Ovary (tissue), 9 donors: ENCODE results near the gene SOAT2. TPM values are rescaled to one million over a fixed set of nuclear protein-coding genes. Genes with fewer than 3 reads are reported as not detected.
A peak's percentile ranks its signal among the peaks of the same experiment; 100 is the strongest.

Experiments
- DNase-seq, 5 donors: peaks; one replicate each; pipeline ENCODE4 v3.0.0-alpha.2; 2019 to 2020
- H3K27ac ChIP-seq, 2 donors: fragments of 200-600 bp; one replicate each; pipeline versions ENCODE4 v1.5.1 to v1.8.0; 2019 to 2022
- H3K27me3 ChIP-seq: fragments of 200-600 bp; one replicate; pipeline ENCODE4 v1.8.0; 2022
- H3K36me3 ChIP-seq: fragments of 200-600 bp; sonication (generic); one replicate; pipeline ENCODE4 v1.5.1; 2019
- H3K4me1 ChIP-seq: one replicate; pipeline ENCODE4 v1.8.1; 2013; ENCODE audit warnings: mild to moderate bottlenecking, moderate library complexity; ENCODE audit not compliant: insufficient read depth
- H3K4me3 ChIP-seq: fragments of 200-600 bp; sonication (generic); one replicate; pipeline ENCODE4 v1.5.1; 2017
- H3K9me3 ChIP-seq, 2 donors: fragments of 200-600 bp in 1 of 2; sonication (generic) in 1 of 2; one replicate each; pipeline versions ENCODE4 v1.5.1 to v1.8.1; 2013 to 2019; ENCODE audit warnings: mild to moderate bottlenecking in 1 of 2, moderate library complexity in 1 of 2
- CTCF ChIP-seq, 3 donors: fragments of 450-650 bp in 2 of 3; fragments of 200-600 bp in 1 of 3; IDR thresholded peaks; one replicate each; pipeline versions ENCODE4 v1.5.1 to v1.8.0; 2016 to 2022; ENCODE audit warnings: antibody characterized with exemption in 3 of 3, mild to moderate bottlenecking in 1 of 3
- EP300 ChIP-seq: sonication (generic); formaldehyde crosslinking; IDR thresholded peaks from one replicate; pipeline ENCODE4 v1.6.1; 2017; ENCODE audit warnings: antibody characterized with exemption
- POLR2A ChIP-seq: fragments of 450-650 bp; IDR thresholded peaks from one replicate; pipeline ENCODE4 v1.6.1; 2017; ENCODE audit warnings: antibody characterized with exemption, mild to moderate bottlenecking, moderate library complexity
- WGBS, 3 donors: extraction: QIAGEN DNeasy Blood & Tissue Kit in 1 of 3; methylation state at CpG; one replicate each; pipeline versions ENCODE4 v1.1.5 to v1.1.7; 2013 to 2017; 5-methylcytosine and 5-hydroxymethylcytosine counted together
- intact Hi-C, 4 donors: fragments of 100-400 bp; cut with DNase I; formaldehyde crosslinking; loops; one replicate each; pipeline versions ENCODE4 v1.11.0 to v1.15.1; 2022 to 2023
- polyA plus RNA-seq, 2 donors: library from polyadenylated mRNA; stranded (reverse); fragments of 200-250 nt in 1 of 2; fragments of 350-450 nt in 1 of 2; fragmentation: Illumina TruSeq in 1 of 2; extraction: RNeasy Lipid Tissue Mini Kit (QIAGEN cat#74804) in 1 of 2; gene quantifications; one replicate each; pipeline ENCODE4 v1.2.3, GENCODE V29; 2013 to 2014
- total RNA-seq, 7 donors: library from RNA; depleted of rRNA in 2 of 7; stranded (reverse); fragments of >200 nt in 2 of 7; fragmentation: NEBNext Ultra II Directional in 3 of 7; extraction: Animal tissue kit (Norgen Biotek cat#: 25700) in 3 of 7; gene quantifications; one replicate each; pipeline versions ENCODE4 v1.1.0 to v1.2.4, GENCODE V29; 2016 to 2023
- donor health status: DM: no; HTN: no; CAD: no; lungs with moderate emphysema.
- donor health status: DM: no; HTN: no; CAD: no.
- donor health status: Bipolar disorder and iron deficiency.
- donor health status: DM: yes; HTN: yes; CAD: no.
- donor health status: DM: no; HTN: no; CAD: no.
- donor health status: DM: yes; HTN: yes; CAD: no.

SOAT2 gene
- total and polyA plus RNA-seq, 9 donors = 0.07 to 0.72 (median 0.28) TPM; not detected in 4

- peak in 3 of 5 donors; percentile 10 to 15 (median 10) for DNase-seq
- H3K4me3 ChIP-seq = no peak overlapping the region
- TF ChIP-seq EP300 (no peak), CTCF (IDR thresholded peaks at IDR 0.05) (no peak), POLR2A (no peak)
- peaks cover 34% of the 10 kb centered on the region for H3K4me1 ChIP-seq
- intact Hi-C loops = no loop called here
- H3K27ac ChIP-seq = peak overlapping the region in 1 of 2 donors; percentile 4
- no peaks in the 10 kb centered on the region for H3K27me3 ChIP-seq
- H3K36me3 ChIP-seq = no peaks in the 10 kb centered on the region
- no peaks in the 10 kb centered on the region for H3K9me3 ChIP-seq
- 93% methylated on average over 3 of the region's 3 CpGs for WGBS, 3 donors
These were observed 26.8 kb upstream of the SOAT2 start for GRCh38 chr12:53076461-53076860.

DNA sequence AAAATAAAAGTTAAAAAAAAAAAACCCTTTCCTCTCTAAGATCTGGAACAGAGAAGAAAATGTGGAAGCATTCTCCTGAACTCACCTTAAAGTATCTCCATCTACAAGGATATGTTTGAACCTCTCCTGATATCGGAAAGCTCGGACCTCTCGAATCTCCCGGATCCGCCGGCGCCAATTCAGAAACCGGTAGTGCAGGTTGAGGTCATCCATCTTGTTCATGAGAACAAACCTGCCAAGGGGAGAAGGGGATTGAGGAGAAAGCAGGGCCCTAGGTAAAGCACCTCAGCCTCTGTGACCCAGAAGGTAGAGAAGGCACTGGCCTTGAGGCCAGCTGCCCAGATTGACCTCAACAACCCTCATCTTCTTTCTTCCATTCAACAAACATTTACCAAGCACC lies 26.3 kb upstream of the SOAT2 start:
- DNase-seq = peak in 2 of 5 donors; percentile 4 to 10
- Histone ChIP-seq H3K9me3 (no peaks in the 10 kb centered on the region), H3K27ac (no peak overlapping the region)

GRCh38 chr12:53078425-53079225 lies 24.7 kb upstream of the SOAT2 start:
- H3K27ac ChIP-seq = peak overlapping the region; percentile 37 to 96
- H3K27me3 ChIP-seq = no peaks in the 10 kb centered on the region
- TF ChIP-seq EP300 (no peak), CTCF (IDR thresholded peaks at IDR 0.05) (peak in 1 of 3 donors; percentile 25), POLR2A (no peak)
- intact Hi-C loops = no loop called here
- no peaks in the 10 kb centered on the region for H3K36me3 ChIP-seq
- 16 to 22% (median 20%) methylated on average over 22 to 25 of the region's 25 CpGs for WGBS, 3 donors
- peaks cover 18% of the 10 kb centered on the region for H3K4me1 ChIP-seq
- DNase-seq = peak in 2 of 5 donors; percentile 16 to 79
- H3K9me3 ChIP-seq = no peaks in the 10 kb centered on the region
- peak overlapping the region; percentile 81 for H3K4me3 ChIP-seq

More for the DNA sequence above, 26.3 kb upstream of the SOAT2 start:
- Histone ChIP-seq H3K4me3 (no peak overlapping the region), H3K36me3 (no peaks in the 10 kb centered on the region), H3K27me3 (no peaks in the 10 kb centered on the region), H3K4me1 (peaks cover 30% of the 10 kb centered on the region)
- intact Hi-C loops = no loop called here
- WGBS, 3 donors = 89 to 95% (median 93%) methylated on average over 8 of the region's 8 CpGs
- TF ChIP-seq POLR2A (no peak), EP300 (no peak), CTCF (IDR thresholded peaks at IDR 0.05) (no peak)

GRCh38 chr12:53079226-53080117 lies 23.8 kb upstream of the SOAT2 start, which contains the start of gene SPRYD3:
TSS of gene SPRYD3 (minus strand) at chr12:53079390. CDS start at chr12:53079333, 57 bp downstream.
- intact Hi-C loops = no loop called here
- peak within 1 kb of the TSS; percentile 81 for H3K4me3 ChIP-seq
- TF ChIP-seq POLR2A (peak; percentile 86), CTCF (IDR thresholded peaks at IDR 0.05) (no peak), EP300 (no peak)
- 1% methylated on average over 66 to 67 of the region's 67 CpGs for WGBS, 3 donors
- H3K9me3 ChIP-seq = no peaks in the 10 kb centered on the region
- H3K27me3 ChIP-seq = no peaks in the 10 kb centered on the region
- H3K27ac ChIP-seq = peak within 1 kb of the TSS; percentile 56 to 96
- DNase-seq = peak; percentile 95 to 99 (median 97)
- no peaks in the 10 kb centered on the region for H3K36me3 ChIP-seq
- peaks cover 12% of the 10 kb centered on the region for H3K4me1 ChIP-seq
